ENCODE measurements around the gene PPP2R1A.
A peak's percentile ranks its signal among the peaks of the same experiment; 100 is the strongest.

- TF ChIP-seq POLR2AphosphoS5 (IDR thresholded peaks at IDR 0.05; ENCODE audit: low read depth, low read length) (0 out of 2 replicates have a peak, but pooled peaks have one; percentile 20), POLR2A (IDR thresholded peaks at IDR 0.05; ENCODE audit: low read depth, low read length) (no peak; the same call in 1 of the 2 replicates), TAF1 (IDR thresholded peaks at IDR 0.05; ENCODE audit: borderline replicate concordance, low read depth, low read length) (no peak)
Measured at GRCh38 chr19:52190487-52191293, 838 bp downstream of the PPP2R1A start.
